ENCODE data around the gene UBE2O. TPM values are rescaled to one million over a fixed set of nuclear protein-coding genes. Genes with fewer than 3 reads are reported as not detected.
A peak's percentile ranks its signal among the peaks of the same experiment; 100 is the strongest.

Gene UBE2O
- total and polyA plus RNA-seq, 11 donors, result 16.0 to 36.1 (median 30.7) TPM

DNA sequence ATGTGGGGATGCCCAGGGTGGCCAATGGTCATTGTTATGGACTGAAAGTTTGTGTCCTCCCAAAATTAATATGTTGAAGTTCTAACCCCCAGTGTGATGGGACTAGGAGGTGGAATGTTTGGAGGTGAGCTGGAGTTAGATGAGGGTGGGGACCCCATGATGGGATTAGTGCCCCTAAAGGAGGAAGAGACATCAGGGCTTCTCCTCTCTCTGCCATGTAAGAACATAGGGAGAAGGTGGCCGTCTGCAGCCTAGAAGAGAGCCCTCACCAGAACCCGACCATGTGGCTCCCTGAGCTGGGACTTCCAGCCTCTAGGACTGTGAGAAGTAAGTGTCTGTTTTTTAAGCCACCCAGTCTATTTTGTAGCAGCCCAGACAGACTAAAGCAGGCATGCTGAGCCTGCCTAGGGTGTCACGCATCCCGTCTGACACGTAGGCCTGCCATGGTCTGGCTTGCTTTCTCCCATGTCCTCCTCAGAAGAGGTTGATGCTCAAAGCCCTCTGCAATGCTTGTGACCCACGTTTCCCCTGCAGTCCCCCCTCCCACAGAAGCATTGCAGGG, 95.3 kb downstream of the UBE2O start:
- 87 to 90% (median 88%) methylated on average over 6 of the region's 6 CpGs for WGBS, 4 donors
- no peaks in the 10 kb centered on the region for H3K36me3 ChIP-seq
- ATAC-seq, result no peak

DNA sequence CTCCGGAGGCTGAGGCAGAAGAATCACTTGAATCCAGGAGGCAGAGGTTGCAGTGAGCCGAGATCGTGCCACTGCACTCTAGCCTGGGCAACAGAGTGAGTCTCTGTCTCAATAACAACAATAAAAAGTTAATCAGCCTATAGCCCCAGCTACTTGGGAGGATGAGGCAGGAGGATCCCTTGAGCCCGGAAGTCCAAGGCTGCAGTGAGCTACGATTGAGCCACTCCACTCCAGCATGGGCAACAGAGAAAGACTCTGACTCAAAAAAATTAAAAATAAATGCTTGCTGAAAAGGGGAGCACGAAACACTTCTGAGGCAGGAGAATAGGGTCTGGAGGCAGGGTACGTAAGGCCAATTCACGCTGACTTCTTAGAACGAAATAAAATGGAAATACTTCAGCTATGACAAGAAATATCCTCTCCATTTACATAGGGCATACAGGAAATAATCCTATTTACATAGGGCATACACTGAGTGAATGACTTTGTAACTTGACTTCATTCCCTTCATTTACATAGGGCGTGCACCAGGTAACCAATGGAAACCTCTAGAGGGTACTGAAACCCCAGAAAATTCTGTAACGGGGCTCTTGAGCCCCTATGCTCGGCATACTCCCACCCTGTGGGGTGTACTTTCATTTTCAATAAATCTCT, 96.0 kb downstream of the UBE2O start:
- TF ChIP-seq, protein P1, sequence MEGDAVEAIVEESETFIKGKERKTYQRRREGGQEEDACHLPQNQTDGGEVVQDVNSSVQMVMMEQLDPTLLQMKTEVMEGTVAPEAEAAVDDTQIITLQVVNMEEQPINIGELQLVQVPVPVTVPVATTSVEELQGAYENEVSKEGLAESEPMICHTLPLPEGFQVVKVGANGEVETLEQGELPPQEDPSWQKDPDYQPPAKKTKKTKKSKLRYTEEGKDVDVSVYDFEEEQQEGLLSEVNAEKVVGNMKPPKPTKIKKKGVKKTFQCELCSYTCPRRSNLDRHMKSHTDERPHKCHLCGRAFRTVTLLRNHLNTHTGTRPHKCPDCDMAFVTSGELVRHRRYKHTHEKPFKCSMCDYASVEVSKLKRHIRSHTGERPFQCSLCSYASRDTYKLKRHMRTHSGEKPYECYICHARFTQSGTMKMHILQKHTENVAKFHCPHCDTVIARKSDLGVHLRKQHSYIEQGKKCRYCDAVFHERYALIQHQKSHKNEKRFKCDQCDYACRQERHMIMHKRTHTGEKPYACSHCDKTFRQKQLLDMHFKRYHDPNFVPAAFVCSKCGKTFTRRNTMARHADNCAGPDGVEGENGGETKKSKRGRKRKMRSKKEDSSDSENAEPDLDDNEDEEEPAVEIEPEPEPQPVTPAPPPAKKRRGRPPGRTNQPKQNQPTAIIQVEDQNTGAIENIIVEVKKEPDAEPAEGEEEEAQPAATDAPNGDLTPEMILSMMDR (IDR thresholded peaks at IDR 0.05), result no peak
- no peak for TF ChIP-seq POLR2A (IDR thresholded peaks at IDR 0.05)
- WGBS, 4 donors, result 79 to 85% (median 81%) methylated on average over 12 of the region's 12 CpGs
- Histone ChIP-seq H3K4me1 (peaks cover 0 to 30% (median 19%) of the 10 kb centered on the region in 12 donors), H3K27ac (no peak overlapping the region), H3K9me3 (no peaks in the 10 kb centered on the region), H3K27me3 (no peaks in the 10 kb centered on the region), H3K36me3 (no peaks in the 10 kb centered on the region), H3K4me3 (no peak overlapping the region)
- ATAC-seq (no peak), DNase-seq (no peak)
- intact Hi-C loops (cut with DNase I), result loop anchor here in 2 of 10 donors (5.0 kb wide), 2 partner anchors 35 to 40 kb away; no protein-coding TSS in a partner anchor

More for the DNA sequence above, 95.3 kb downstream of the UBE2O start:
- intact Hi-C loops (cut with DNase I), result loop anchor here in 2 of 10 donors (5.0 kb wide), 2 partner anchors 35 to 40 kb away; no protein-coding TSS in a partner anchor
- H3K4me1 ChIP-seq, result peaks cover 0 to 30% (median 15%) of the 10 kb centered on the region in 12 donors
- no peak for DNase-seq
- H3K9me3 ChIP-seq, result no peaks in the 10 kb centered on the region
- no peaks in the 10 kb centered on the region for H3K27me3 ChIP-seq
- no peak overlapping the region for H3K4me3 ChIP-seq
- TF ChIP-seq, protein P1 (IDR thresholded peaks at IDR 0.05), result no peak
- no peak for TF ChIP-seq POLR2A (IDR thresholded peaks at IDR 0.05)
- H3K27ac ChIP-seq, result no peak overlapping the region

DNA sequence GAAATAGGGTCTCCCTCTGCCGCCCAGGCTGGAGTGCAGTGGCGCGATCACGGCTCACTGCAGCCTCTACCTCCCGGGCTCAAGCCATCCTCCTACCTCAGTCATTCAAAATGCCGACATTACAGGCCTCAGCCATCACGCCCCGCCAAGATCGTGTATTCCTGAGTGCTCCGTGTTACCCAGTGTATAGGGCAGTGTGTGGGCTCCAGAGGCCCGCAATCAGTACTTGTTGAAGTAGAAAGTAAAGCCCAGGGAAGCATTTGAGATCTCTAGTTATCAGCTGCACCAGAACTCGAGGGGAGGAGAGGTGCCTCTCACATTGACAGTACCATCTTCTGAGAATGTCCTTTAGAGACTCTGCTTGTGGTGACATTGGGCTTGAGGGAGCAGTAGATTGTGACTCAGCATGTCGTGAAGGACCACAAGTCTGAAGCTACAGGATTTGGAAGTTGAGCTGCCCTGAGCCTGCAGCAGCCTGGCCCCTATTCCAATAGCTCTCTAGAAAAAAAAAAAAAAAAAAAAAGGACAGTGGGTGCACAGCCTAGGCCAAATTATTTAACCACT, 98.1 kb downstream of the UBE2O start:
- no peaks in the 10 kb centered on the region for H3K27me3 ChIP-seq
- WGBS, 4 donors, result 51 to 63% (median 57%) methylated on average over 13 of the region's 13 CpGs
- ATAC-seq, result no peak
- H3K4me3 ChIP-seq, result peak overlapping the region in 7 of 12 donors; percentile 68 to 100 (median 97)
- no peaks in the 10 kb centered on the region for H3K9me3 ChIP-seq
- TF ChIP-seq, protein P1 (IDR thresholded peaks at IDR 0.05), result no peak
- no peak for DNase-seq
- no peaks in the 10 kb centered on the region for H3K36me3 ChIP-seq
- H3K27ac ChIP-seq, result no peak overlapping the region
- H3K4me1 ChIP-seq, result peaks cover 0 to 30% (median 13%) of the 10 kb centered on the region in 12 donors
- intact Hi-C loops (cut with DNase I), result loop anchor here in 5 of 10 donors (5.0 kb wide), 5 partner anchors 32 to 53 kb away; no protein-coding TSS in a partner anchor

DNA sequence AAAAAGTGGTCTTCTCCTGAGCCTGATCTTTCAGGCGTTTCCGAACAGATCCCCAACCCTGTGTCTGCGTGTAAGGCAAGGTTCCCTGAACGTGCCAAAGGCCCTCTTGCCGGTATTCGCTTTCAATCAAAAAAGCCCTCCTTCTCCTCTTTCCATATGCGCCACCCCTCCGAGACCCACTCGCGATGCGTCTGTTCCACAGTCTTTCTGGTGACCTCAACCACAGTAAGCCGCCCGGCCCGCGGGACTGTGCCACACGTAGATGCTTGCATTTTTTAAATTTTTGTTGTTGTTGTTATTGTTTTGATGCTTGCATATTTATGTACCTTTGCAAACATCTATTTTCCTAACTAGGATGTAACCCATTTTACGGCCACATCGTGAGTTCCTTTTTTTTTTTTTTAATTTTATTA, 98.6 kb downstream of the UBE2O start:
- H3K4me1 ChIP-seq, result peaks cover 0 to 30% (median 13%) of the 10 kb centered on the region in 12 donors
- H3K9me3 ChIP-seq, result no peaks in the 10 kb centered on the region
- WGBS, 4 donors, result 1 to 2% (median 1%) methylated on average over 17 to 18 of the region's 18 CpGs
- TF ChIP-seq, protein P1 (IDR thresholded peaks at IDR 0.05), result no peak
- no peak for TF ChIP-seq POLR2A (IDR thresholded peaks at IDR 0.05)
- no peak for ATAC-seq
- H3K36me3 ChIP-seq, result no peaks in the 10 kb centered on the region
- H3K4me3 ChIP-seq, result peak overlapping the region; percentile 64 to 100 (median 94)
- H3K27me3 ChIP-seq, result no peaks in the 10 kb centered on the region
- intact Hi-C loops (cut with DNase I), result loop anchor here in 3 of 10 donors (5.0 kb wide), 3 partner anchors 33 to 52 kb away; no protein-coding TSS in a partner anchor
- H3K27ac ChIP-seq, result peak overlapping the region in 11 of 12 donors; percentile 72 to 99 (median 88)
- DNase-seq, result peak in 1 of 5 donors; percentile 20
